Stomach smooth muscle (tissue), 2 donors: Measurements from ENCODE around the gene VSNL1.
"Not testable (repeated sequence)": the region's sequence is repeated elsewhere in the genome, so short reads cannot be mapped to it uniquely, and the experiment has no call there.

Source experiments
- H3K27ac ChIP-seq: one replicate; pipeline ENCODE4 v1.7.0; 2013; ENCODE audit warnings: mild to moderate bottlenecking, low read length, inconsistent platforms
- H3K27me3 ChIP-seq, 2 donors: one replicate each; pipeline ENCODE4 v1.7.0; 2013; ENCODE audit warnings: low read length in 2 of 2; ENCODE audit not compliant: insufficient read depth in 2 of 2, control insufficient read depth in 1 of 2
- H3K36me3 ChIP-seq, 2 donors: one replicate each; pipeline ENCODE4 v1.7.0; 2013; ENCODE audit warnings: low read length in 2 of 2; ENCODE audit not compliant: control insufficient read depth in 2 of 2, insufficient read depth in 2 of 2
- H3K4me1 ChIP-seq: one replicate; pipeline ENCODE4 v1.7.0; 2013; ENCODE audit warnings: low read length; ENCODE audit not compliant: control insufficient read depth, insufficient read depth
- H3K4me3 ChIP-seq, 2 donors: one replicate each; pipeline ENCODE4 v1.7.0; 2013; ENCODE audit warnings: low read length in 2 of 2
- H3K9ac ChIP-seq, 2 donors: one replicate each; pipeline ENCODE4 v1.7.0; 2013; ENCODE audit warnings: low read length in 2 of 2, mild to moderate bottlenecking in 1 of 2
- H3K9me3 ChIP-seq, 2 donors: one replicate each; pipeline ENCODE4 v1.7.0; 2013; ENCODE audit warnings: low read length in 2 of 2; ENCODE audit not compliant: control insufficient read depth in 2 of 2
- donor health status: healthy.
- donor health status: Pancreatic carcinoma.

Gene VSNL1

GRCh38 chr2:17565726-17566125 lies 25.2 kb downstream of the VSNL1 start:
- not testable (repeated sequence) for H3K9ac ChIP-seq, H3K27ac ChIP-seq, H3K27me3 ChIP-seq, H3K4me3 ChIP-seq, H3K9me3 ChIP-seq, H3K4me1 ChIP-seq, H3K36me3 ChIP-seq

GRCh38 chr2:17571681-17572080 lies 31.2 kb downstream of the VSNL1 start:
- H3K27ac ChIP-seq, result no peak overlapping the region
- H3K9ac ChIP-seq, result no peak overlapping the region
- no peaks in the 10 kb centered on the region for H3K36me3 ChIP-seq
- no peaks in the 10 kb centered on the region for H3K9me3 ChIP-seq
- no peaks in the 10 kb centered on the region for H3K27me3 ChIP-seq
- H3K4me1 ChIP-seq, result peaks cover 6% of the 10 kb centered on the region
- H3K4me3 ChIP-seq, result no peak overlapping the region

GRCh38 chr2:17573085-17573803 lies 32.7 kb downstream of the VSNL1 start:
- Histone ChIP-seq H3K27me3 (no peaks in the 10 kb centered on the region), H3K4me3 (no peak overlapping the region), H3K27ac (no peak overlapping the region), H3K36me3 (no peaks in the 10 kb centered on the region), H3K9ac (no peak overlapping the region), H3K9me3 (no peaks in the 10 kb centered on the region), H3K4me1 (peaks cover 6% of the 10 kb centered on the region)

GRCh38 chr2:17573804-17574175 lies 33.3 kb downstream of the VSNL1 start:
- no peaks in the 10 kb centered on the region for H3K9me3 ChIP-seq
- no peaks in the 10 kb centered on the region for H3K36me3 ChIP-seq
- no peak overlapping the region for H3K27ac ChIP-seq
- no peak overlapping the region for H3K9ac ChIP-seq
- no peak overlapping the region for H3K4me3 ChIP-seq
- H3K27me3 ChIP-seq, result no peaks in the 10 kb centered on the region
- H3K4me1 ChIP-seq, result peaks cover 6% of the 10 kb centered on the region

DNA sequence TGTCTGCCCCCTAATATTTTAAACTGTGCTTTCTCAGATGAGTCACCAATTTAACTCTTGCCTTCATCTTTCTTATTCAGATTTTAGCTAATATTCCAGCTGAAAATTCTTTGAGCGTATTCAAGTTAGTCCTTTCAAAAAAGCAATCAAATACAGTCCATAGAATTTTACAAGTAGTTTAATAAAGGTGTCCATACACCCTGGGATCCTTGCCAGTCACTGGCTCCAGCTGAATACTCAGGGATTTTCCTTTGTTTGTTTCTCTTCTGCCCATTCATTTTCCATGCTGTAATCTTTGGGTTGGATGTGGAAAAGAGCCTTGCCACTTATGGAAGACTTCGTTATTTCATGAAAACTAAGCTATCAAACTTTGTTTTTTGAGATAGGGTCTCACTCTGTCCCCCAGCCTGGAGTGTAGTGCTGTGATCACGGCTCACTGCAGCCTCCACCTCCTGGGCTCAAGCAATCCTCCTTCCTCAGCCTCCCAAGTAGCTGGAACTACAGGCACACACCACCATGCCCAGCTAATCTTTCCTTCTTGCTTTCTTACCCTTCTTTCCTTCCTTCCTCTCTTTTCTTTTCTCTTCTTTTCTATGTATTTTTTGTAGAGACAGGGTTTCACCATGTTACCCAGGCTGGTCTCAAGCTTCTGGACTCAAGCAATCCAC lies 34.0 kb downstream of the VSNL1 start:
- Histone ChIP-seq H3K4me3 (no peak overlapping the region), H3K9ac (no peak overlapping the region), H3K4me1 (peaks cover 6% of the 10 kb centered on the region), H3K27me3 (no peaks in the 10 kb centered on the region), H3K9me3 (no peaks in the 10 kb centered on the region), H3K27ac (no peak overlapping the region), H3K36me3 (no peaks in the 10 kb centered on the region)

- H3K36me3 ChIP-seq, result no peaks in the 10 kb centered on the region
- H3K27me3 ChIP-seq, result no peaks in the 10 kb centered on the region
- H3K27ac ChIP-seq, result no peak overlapping the region
- H3K4me3 ChIP-seq, result no peak overlapping the region
- no peaks in the 10 kb centered on the region for H3K9me3 ChIP-seq
- peaks cover 6% of the 10 kb centered on the region for H3K4me1 ChIP-seq
- H3K9ac ChIP-seq, result no peak overlapping the region
Observed at GRCh38 chr2:17576802-17577201, 36.3 kb downstream of the VSNL1 start.

DNA sequence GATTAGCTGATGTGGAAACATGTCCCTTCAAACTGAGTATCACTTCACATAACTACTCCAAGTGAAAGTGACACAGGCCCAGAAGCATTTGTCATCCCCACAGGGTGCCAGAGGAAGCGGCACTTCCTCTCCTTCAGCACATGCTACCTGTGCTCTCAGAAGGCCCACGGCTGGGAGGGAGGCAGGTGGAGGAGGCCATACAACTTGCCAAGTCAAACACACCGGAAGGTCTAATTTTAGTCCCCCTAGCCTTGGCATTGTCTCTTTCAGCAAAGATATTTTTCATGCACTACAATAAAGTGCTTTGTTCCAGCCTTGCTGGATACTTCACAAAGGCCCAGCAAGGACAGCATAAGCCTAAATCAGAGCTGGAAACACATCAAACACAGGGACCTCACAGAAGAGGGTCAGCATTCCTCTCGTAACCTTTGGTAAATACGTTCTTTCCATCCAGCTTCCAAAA lies 38.0 kb downstream of the VSNL1 start:
- Histone ChIP-seq H3K9ac (no peak overlapping the region), H3K9me3 (no peaks in the 10 kb centered on the region), H3K27ac (no peak overlapping the region), H3K4me3 (no peak overlapping the region), H3K4me1 (peaks cover 6% of the 10 kb centered on the region), H3K27me3 (no peaks in the 10 kb centered on the region), H3K36me3 (no peaks in the 10 kb centered on the region)

- Histone ChIP-seq H3K27ac (no peak overlapping the region), H3K36me3 (no peaks in the 10 kb centered on the region), H3K4me3 (no peak overlapping the region), H3K4me1 (no peaks in the 10 kb centered on the region), H3K9ac (no peak overlapping the region), H3K9me3 (no peaks in the 10 kb centered on the region), H3K27me3 (no peaks in the 10 kb centered on the region)
Observed at GRCh38 chr2:17579605-17580318, 39.3 kb downstream of the VSNL1 start.

- no peaks in the 10 kb centered on the region for H3K4me1 ChIP-seq
- H3K27ac ChIP-seq, result no peak overlapping the region
- H3K27me3 ChIP-seq, result no peaks in the 10 kb centered on the region
- H3K4me3 ChIP-seq, result no peak overlapping the region
- H3K9me3 ChIP-seq, result no peaks in the 10 kb centered on the region
- H3K36me3 ChIP-seq, result no peaks in the 10 kb centered on the region
- H3K9ac ChIP-seq, result no peak overlapping the region
Observed at GRCh38 chr2:17580319-17580715, 39.8 kb downstream of the VSNL1 start.

GRCh38 chr2:17581831-17582230 lies 41.3 kb downstream of the VSNL1 start:
- Histone ChIP-seq H3K9me3 (no peaks in the 10 kb centered on the region), H3K27ac (no peak overlapping the region), H3K4me1 (no peaks in the 10 kb centered on the region), H3K27me3 (no peaks in the 10 kb centered on the region), H3K9ac (no peak overlapping the region), H3K4me3 (no peak overlapping the region), H3K36me3 (no peaks in the 10 kb centered on the region)

GRCh38 chr2:17583166-17583565 lies 42.7 kb downstream of the VSNL1 start:
- Histone ChIP-seq H3K27me3 (no peaks in the 10 kb centered on the region), H3K9ac (no peak overlapping the region), H3K4me1 (no peaks in the 10 kb centered on the region), H3K9me3 (no peaks in the 10 kb centered on the region), H3K4me3 (no peak overlapping the region), H3K36me3 (no peaks in the 10 kb centered on the region), H3K27ac (no peak overlapping the region)
